GM21367 (cell line): ENCODE measurements around the gene GAB3.

Source experiments
- ATAC-seq: cut with Tn5 transposase; IDR thresholded peaks from one replicate; pipeline ENCODE4 v1.9.1; 2021; ENCODE audit not compliant: unreplicated experiment

The GAB3 gene

GRCh38 chrX:154751669-154752271 lies 893 bp upstream of the GAB3 start:
- no peak for ATAC-seq

- ATAC-seq: no peak
Measured at GRCh38 chrX:154751203-154751668, 359 bp upstream of the GAB3 start.

DNA sequence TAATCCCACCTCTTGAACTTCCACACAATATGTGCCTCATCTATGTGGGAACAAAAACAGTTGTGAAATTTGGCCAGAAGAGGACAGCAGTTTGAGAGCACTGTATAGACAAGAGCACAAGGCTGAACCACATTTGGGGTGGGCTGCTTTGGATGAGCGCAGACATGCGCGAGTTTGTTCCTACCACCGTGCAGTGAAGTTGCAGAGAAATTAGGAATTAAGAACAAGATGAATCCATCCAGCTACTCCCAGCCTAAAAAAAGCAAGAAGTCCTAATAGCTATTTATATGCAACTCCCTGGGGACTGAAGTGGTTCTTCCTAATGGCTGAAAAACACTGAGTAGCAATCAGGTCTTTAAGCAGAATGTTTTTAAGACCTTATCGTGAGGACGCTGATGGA lies 1.0 kb downstream of the GAB3 start:
- ATAC-seq: no peak

- no peak for ATAC-seq
Measured at GRCh38 chrX:154748712-154749339, 2.1 kb downstream of the GAB3 start.

- no peak for ATAC-seq
Measured at GRCh38 chrX:154742613-154743012, 8.3 kb downstream of the GAB3 start.

GRCh38 chrX:154739952-154740465 lies 10.9 kb downstream of the GAB3 start:
- no peak for ATAC-seq

DNA sequence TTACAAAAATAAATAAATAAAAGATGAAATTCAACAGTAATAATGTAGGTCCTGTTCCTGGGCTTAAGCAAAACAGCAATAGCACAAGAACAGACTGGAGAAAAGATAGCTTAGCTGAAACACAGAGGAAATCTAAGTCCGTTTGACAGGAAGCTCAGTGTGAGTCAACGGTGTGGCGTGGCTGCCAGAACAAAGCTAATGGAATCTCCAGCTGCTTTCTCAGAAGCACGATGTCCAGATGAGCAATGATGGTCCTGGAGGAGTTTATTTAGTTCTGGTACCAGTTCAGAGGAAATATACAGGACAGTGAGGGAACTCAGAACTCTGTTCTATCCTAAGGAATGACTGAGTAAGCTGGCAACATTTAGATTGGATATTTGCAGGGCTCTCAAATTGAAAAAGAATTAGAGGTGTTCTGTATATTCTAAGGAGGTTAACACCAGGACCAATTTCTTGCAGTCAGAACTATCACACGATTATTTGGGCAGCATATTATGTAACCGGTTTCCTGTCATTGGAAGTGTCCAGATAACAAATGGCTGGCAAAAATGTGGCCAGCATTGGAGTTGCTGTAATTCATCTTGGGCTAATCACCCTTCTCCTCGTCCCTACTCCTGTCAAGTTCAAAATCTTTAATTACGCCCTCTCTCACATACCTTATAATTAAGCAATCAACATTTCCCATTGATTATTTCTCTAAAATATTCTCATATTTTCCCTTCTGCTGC lies 12.7 kb downstream of the GAB3 start:
- no peak for ATAC-seq

DNA sequence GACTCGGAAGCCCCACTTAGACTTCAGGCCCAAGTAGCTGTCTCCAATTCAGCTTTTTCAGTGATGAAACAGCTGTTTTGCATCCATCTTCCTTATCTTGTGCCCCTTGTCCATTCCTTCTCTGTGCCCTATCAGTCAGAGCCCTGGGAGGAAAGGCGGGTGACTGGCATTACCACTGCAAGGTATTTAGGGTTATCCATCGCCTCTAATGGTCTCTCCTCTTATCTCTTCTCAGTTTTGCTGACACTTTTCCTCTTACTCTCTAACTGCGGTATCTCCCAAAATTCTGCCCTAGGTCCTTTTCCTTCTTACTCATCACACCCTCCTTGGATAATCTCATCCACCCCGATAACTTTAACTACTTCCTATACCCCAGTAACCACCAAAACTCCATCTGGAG lies 13.7 kb downstream of the GAB3 start:
- no peak for ATAC-seq

- ATAC-seq: no peak
Measured at GRCh38 chrX:154735695-154736393, 15.0 kb downstream of the GAB3 start.

- ATAC-seq: no peak
Measured at GRCh38 chrX:154734061-154734781, 16.7 kb downstream of the GAB3 start.

GRCh38 chrX:154733066-154733425 lies 17.8 kb downstream of the GAB3 start:
- ATAC-seq: no peak

DNA sequence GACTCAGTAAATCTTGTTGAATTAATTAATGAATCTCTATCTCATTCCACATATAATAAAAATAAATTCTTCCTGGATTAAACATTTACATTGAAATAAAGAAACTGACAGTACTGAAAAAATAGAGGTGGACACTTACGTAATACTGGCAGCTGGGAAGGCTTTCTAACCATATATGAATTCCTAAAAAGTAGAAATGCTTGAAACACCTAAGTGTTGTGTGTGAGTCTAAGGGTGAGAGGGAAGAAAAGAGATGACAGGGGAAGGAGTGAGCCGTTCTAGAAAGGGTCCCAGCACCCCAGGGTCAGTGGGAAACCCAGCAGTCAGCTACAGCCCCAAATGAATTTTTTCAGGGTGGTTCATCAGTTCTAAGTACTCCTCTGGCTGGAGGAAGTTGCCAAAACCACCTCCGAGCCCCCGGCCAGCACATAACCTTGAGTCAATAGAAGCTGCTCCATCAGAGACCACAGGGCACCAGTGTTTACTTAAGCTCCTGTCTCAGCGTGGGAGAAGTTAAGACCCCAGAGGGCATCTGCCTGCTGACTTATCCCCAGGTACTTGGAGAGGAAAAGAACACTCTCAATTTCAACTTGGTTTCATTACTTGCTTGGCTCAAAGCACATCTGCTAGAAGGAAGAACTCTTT lies 18.3 kb downstream of the GAB3 start:
- no peak for ATAC-seq

DNA sequence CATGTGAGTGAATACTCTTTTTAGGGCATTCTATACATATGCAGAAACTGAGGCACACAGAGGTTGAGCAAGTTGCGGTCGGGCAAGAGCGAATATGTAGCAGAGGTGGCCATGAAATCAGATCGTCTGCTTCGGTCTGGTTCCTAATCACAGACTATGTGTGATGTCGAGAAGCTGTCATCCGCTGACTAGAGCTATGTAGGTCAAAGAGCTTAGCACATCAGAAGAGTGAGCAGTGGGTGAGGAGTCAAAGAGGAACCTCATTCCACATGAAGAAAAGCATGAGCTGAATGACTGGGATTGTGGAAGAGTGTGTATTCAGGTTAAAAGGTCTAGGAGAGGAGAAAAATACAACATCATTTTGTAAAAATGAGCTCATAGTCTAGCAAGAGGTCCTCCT lies 19.0 kb downstream of the GAB3 start:
- ATAC-seq: no peak

DNA sequence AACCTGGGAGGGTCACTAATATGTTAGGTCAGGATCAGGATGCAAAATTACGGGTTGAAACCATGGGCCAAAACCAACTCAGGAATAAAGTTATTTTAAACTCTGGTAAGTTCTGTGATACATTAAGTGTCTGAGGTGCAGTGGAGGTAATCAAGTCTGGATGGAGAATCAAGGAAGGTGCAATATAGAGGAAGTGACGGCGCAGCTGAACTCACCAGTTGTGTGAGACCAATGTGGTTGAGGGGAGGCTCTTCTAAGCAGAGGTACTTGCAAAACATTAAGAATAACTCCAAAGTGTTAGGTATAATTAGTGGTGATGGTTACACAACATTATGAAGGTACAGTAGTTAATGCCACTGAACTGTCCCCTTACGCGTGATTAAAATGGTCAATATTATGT lies 19.7 kb downstream of the GAB3 start:
- ATAC-seq: no peak

- no peak for ATAC-seq
Measured at GRCh38 chrX:154730253-154730891, 20.5 kb downstream of the GAB3 start.

DNA sequence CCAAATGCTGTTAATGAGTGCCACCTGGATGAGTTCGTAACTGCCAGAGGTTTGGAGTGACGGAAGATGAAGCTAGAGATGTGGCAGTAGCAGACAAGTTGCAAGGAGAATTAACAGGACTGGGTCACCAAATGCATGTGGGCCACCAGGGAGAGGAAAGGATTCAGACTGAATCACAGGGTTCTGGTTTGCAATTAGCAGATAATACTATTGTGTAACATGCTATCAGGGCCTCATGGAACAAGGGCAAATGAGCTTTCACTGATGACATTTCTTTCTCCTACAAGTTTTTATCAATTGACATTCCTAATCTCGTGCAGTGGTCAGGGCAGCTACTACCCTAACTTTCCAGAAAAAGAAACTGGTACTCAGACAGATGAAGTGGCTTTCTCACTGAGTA lies 21.4 kb downstream of the GAB3 start:
- no peak for ATAC-seq

GRCh38 chrX:154728431-154729190 lies 22.3 kb downstream of the GAB3 start:
- ATAC-seq: no peak

GRCh38 chrX:154727871-154728270 lies 23.0 kb downstream of the GAB3 start:
- ATAC-seq: no peak

GRCh38 chrX:154727418-154727817 lies 23.5 kb downstream of the GAB3 start:
- ATAC-seq: no peak
